Measurements from ENCODE around the gene GID8.
"Not testable (repeated sequence)": the region's sequence is repeated elsewhere in the genome, so short reads cannot be mapped to it uniquely, and the experiment has no call there.

Gene GID8

GRCh38 chr20:62957136-62958117 lies 19.5 kb downstream of the GID8 start:
- no peak for DNase-seq (ENCODE audit: low read depth, low spot score)

GRCh38 chr20:62958388-62959100 lies 20.6 kb downstream of the GID8 start:
- DNase-seq (ENCODE audit: low read depth, low spot score): no peak

- DNase-seq (ENCODE audit: low read depth, low spot score): no peak
Observed at GRCh38 chr20:62959101-62959971, 21.4 kb downstream of the GID8 start.

GRCh38 chr20:62959998-62960436 lies 22.1 kb downstream of the GID8 start:
- DNase-seq (ENCODE audit: low read depth, low spot score): no peak

- DNase-seq (ENCODE audit: low read depth, low spot score): not testable (repeated sequence)
Observed at GRCh38 chr20:62960446-62961309, 22.7 kb downstream of the GID8 start.

GRCh38 chr20:62961310-62961783 lies 23.4 kb downstream of the GID8 start:
- DNase-seq (ENCODE audit: low read depth, low spot score): no peak

- no peak for DNase-seq (ENCODE audit: low read depth, low spot score)
Observed at GRCh38 chr20:62961799-62962198, 23.9 kb downstream of the GID8 start.

- DNase-seq (ENCODE audit: low read depth, low spot score): no peak
Observed at GRCh38 chr20:62962221-62962879, 24.4 kb downstream of the GID8 start.

GRCh38 chr20:62962891-62963613 lies 25.1 kb downstream of the GID8 start:
- DNase-seq (ENCODE audit: low read depth, low spot score): no peak

- no peak for DNase-seq (ENCODE audit: low read depth, low spot score)
Observed at GRCh38 chr20:62963614-62964397, 25.9 kb downstream of the GID8 start.

GRCh38 chr20:62964700-62965099 lies 26.8 kb downstream of the GID8 start:
- no peak for DNase-seq (ENCODE audit: low read depth, low spot score)

- no peak for DNase-seq (ENCODE audit: low read depth, low spot score)
Observed at GRCh38 chr20:62965363-62965771, 27.4 kb downstream of the GID8 start.

GRCh38 chr20:62966212-62967148 lies 28.5 kb downstream of the GID8 start:
- no peak for DNase-seq (ENCODE audit: low read depth, low spot score)

GRCh38 chr20:62967149-62967501 lies 29.2 kb downstream of the GID8 start:
- no peak for DNase-seq (ENCODE audit: low read depth, low spot score)

- DNase-seq (ENCODE audit: low read depth, low spot score): no peak
Observed at GRCh38 chr20:62967628-62968351, 29.8 kb downstream of the GID8 start.

- no peak for DNase-seq (ENCODE audit: low read depth, low spot score)
Observed at GRCh38 chr20:62968378-62969178, 30.6 kb downstream of the GID8 start.

Data from activated naive CD8-positive, alpha-beta T cell treated with anti-CD3 and anti-CD28 coated beads, Interleukin-2, amount 50 U/mL, for 16 hours (primary cell).